ENCODE data around the gene TXNRD1.

TXNRD1 gene

GRCh38 chr12:104201238-104202001, 14.2 kb upstream of the TXNRD1 start (continued):
- TF ChIP-seq ZNF211 (tag by site-specific recombination; IDR thresholded peaks at IDR 0.05; ENCODE audit: low read depth), result no peak
- TF ChIP-seq ZNF2 (tag by site-specific recombination; IDR thresholded peaks at IDR 0.05), result peak; percentile 37; the same call in 1 of the 2 replicates
- TF ChIP-seq, protein P1, sequence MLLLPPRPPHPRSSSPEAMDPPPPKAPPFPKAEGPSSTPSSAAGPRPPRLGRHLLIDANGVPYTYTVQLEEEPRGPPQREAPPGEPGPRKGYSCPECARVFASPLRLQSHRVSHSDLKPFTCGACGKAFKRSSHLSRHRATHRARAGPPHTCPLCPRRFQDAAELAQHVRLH (tag by site-specific recombination; IDR thresholded peaks at IDR 0.05), result no peak
- TF ChIP-seq ZNF121 (tag by site-specific recombination; IDR thresholded peaks at IDR 0.05), result no peak
- peak; percentile 25; the same call in 1 of the 2 replicates for TF ChIP-seq SP7 (tag by site-specific recombination; IDR thresholded peaks at IDR 0.05)
- TF ChIP-seq ZNF398 (tag by site-specific recombination; IDR thresholded peaks at IDR 0.05), result no peak

DNA sequence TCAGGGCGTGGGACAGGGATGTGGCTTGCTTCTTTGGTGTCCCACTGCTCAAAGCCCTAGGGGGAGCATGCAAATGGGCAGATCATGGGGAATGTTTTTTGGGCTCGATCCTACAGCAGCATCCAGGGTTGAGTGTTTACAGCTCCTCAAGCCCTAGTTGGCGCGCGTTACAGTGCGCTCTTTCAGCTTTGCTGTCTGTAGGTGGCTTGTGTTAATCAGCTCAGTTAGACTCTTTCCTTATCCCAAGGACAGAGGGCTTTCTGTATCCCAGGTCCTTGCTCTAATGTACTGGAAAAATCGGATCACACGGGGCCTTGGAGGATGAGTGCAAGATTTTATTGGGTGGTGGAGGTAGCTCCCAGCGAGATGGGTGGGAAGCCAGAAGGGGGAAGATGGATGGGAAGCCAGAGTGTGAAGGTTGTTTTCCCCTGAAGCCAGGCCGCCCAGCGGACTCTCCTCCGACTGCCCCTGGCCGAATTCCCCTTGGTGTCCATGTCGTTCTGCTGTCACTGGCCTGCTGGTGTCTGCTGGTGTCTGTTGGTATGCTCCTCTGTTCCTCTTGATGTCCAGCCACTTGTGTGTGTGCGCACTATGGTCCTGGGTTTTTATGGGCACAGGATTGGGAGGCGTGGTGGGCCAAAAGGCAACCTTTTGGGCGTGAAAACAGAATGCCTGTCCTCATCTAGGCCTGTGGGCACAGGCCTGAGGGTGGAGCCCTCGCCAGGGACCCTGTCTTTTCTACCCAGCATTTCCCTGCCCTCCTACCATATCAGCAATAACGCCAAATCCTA, 10.7 kb upstream of the TXNRD1 start:
- no peak overlapping the region for H3K4me3 ChIP-seq (ENCODE audit: low read depth, low read length)
- no peak for TF ChIP-seq ZBTB20 (tag by site-specific recombination; IDR thresholded peaks at IDR 0.05)
- TF ChIP-seq ZNF202 (tag by site-specific recombination; IDR thresholded peaks at IDR 0.05; ENCODE audit: borderline replicate concordance), result no peak
- TF ChIP-seq ZNF155 (tag by site-specific recombination; IDR thresholded peaks at IDR 0.05), result no peak
- no peak for TF ChIP-seq ZNF214 (tag by site-specific recombination; IDR thresholded peaks at IDR 0.05; ENCODE audit: borderline replicate concordance)
- TF ChIP-seq ZNF324 (tag by site-specific recombination; IDR thresholded peaks at IDR 0.05), result no peak
- TF ChIP-seq ZNF2 (tag by site-specific recombination; IDR thresholded peaks at IDR 0.05), result no peak
- H3K27ac ChIP-seq (ENCODE audit: extremely low read depth, low read depth, low read length), result no peak overlapping the region
- no peaks in the 10 kb centered on the region for H3K9me3 ChIP-seq (ENCODE audit: control insufficient read depth, insufficient read depth, low read depth, low read length)
- POLR2A ChIA-PET, result interaction anchor here (0.6 kb wide), 1 partner anchor 64 kb away, joined by 5 read pairs; no protein-coding TSS in a partner anchor
- CTCF ChIA-PET, result interaction anchor here (1.1 kb wide), 1 partner anchor 177 kb away, joined by 3 read pairs; no protein-coding TSS in a partner anchor
- H3K4me1 ChIP-seq (ENCODE audit: control insufficient read depth, insufficient read depth, low read length), result no peaks in the 10 kb centered on the region
- H3K36me3 ChIP-seq (ENCODE audit: control insufficient read depth in 2 of 2, insufficient read depth in 1 of 2, low read length in 2 of 2), result no peaks in the 10 kb centered on the region

- Histone ChIP-seq H3K27ac (ENCODE audit: extremely low read depth, low read depth, low read length) (no peak overlapping the region), H3K4me1 (ENCODE audit: control insufficient read depth, insufficient read depth, low read length) (no peaks in the 10 kb centered on the region), H3K36me3 (ENCODE audit: control insufficient read depth in 2 of 2, insufficient read depth in 1 of 2, low read length in 2 of 2) (no peaks in the 10 kb centered on the region), H3K4me3 (ENCODE audit: low read depth, low read length) (no peak overlapping the region), H3K9me3 (ENCODE audit: control insufficient read depth, insufficient read depth, low read depth, low read length) (no peaks in the 10 kb centered on the region)
- ChIA-PET CTCF (no interaction called here), POLR2A (interaction anchor here (0.6 kb wide), 1 partner anchor 12 kb away, joined by 4 read pairs; no protein-coding TSS in a partner anchor)
- peak; percentile 48 for TF ChIP-seq ZNF585B (tag by site-specific recombination; IDR thresholded peaks at IDR 0.05)
- TF ChIP-seq ZNF280C (tag by site-specific recombination; IDR thresholded peaks at IDR 0.05), result no peak
These were observed 8.0 kb upstream of the TXNRD1 start for GRCh38 chr12:104207416-104208205.
